SK-N-SH (cell line): ENCODE data around the gene MRPL36. TPM values are rescaled to one million over a fixed set of nuclear protein-coding genes. Genes with fewer than 3 reads are reported as not detected.

Experiments used
- CTCF ChIA-PET: fragments of 300-600, 350-600 bp; formaldehyde crosslinking; extraction: SDS; loops from one replicate; lab custom pipeline; 2021; lab: Yijun Ruan, JAX
- POLR2A ChIA-PET: fragments of 350-600 bp; sonication (Branson Sonifier 250); formaldehyde crosslinking; extraction: SDS; loops from one replicate; lab custom pipeline; 2020; ENCODE audit warnings: antibody characterized with exemption, inconsistent platforms; lab: Yijun Ruan, JAX
- DNase-seq: peaks from one replicate; pipeline ENCODE4 v3.0.0; 2012
- H2AFZ ChIP-seq: fragments of 200-600 bp; sonication (generic); 2 replicates; pipeline ENCODE4 v1.8.1; 2016; ENCODE audit warnings: antibody characterized with exemption, mild to moderate bottlenecking, low read depth
- H3F3A ChIP-seq: fragments of 200-600 bp; sonication (generic); replicated peaks from 2 replicates; pipeline ENCODE3; 2016; ENCODE audit warnings: antibody characterized with exemption, mild to moderate bottlenecking; ENCODE audit not compliant: insufficient read depth
- H3K27ac ChIP-seq, 2 experiments: fragments of 200-500 bp in 1 of 2; fragments of 200-600 bp in 1 of 2; sonication (Bioruptor generic) in 1 of 2; sonication (generic), shearing (Covaris generic) in 1 of 2; 2 replicates each; pipeline versions ENCODE4 v1.5.1 to v1.6.1; 2014 to 2016; ENCODE audit warnings: low read depth in 2 of 2, inconsistent platforms in 1 of 2, low read length in 1 of 2, mild to moderate bottlenecking in 1 of 2, mixed read lengths in 1 of 2
- H3K27me3 ChIP-seq: fragments of 200-600 bp; sonication (generic), shearing (Covaris generic); 2 replicates; pipeline ENCODE4 v1.6.1; 2016; ENCODE audit warnings: mixed run types; ENCODE audit not compliant: insufficient read depth
- H3K36me3 ChIP-seq, 2 experiments: fragments of 200-500 bp in 1 of 2; fragments of 200-600 bp in 1 of 2; sonication (Bioruptor generic) in 1 of 2; sonication (generic) in 1 of 2; replicated peaks in 1 of 2; 2 replicates each; pipeline versions ENCODE3 to v1.5.1; 2014 to 2016; ENCODE audit warnings: low read length in 1 of 2, mild to moderate bottlenecking in 1 of 2; ENCODE audit not compliant: insufficient read depth in 2 of 2, control insufficient read depth in 1 of 2
- H3K4me1 ChIP-seq, 2 experiments: fragments of 200-500 bp in 1 of 2; fragments of 200-600 bp in 1 of 2; sonication (Bioruptor generic) in 1 of 2; sonication (generic), shearing (Covaris generic) in 1 of 2; 2 replicates each; pipeline versions ENCODE4 v1.5.1 to v1.6.1; 2014 to 2016; ENCODE audit warnings: low read depth in 1 of 2, low read length in 1 of 2, mixed run types in 1 of 2; ENCODE audit not compliant: insufficient read depth in 2 of 2, control insufficient read depth in 1 of 2
- H3K4me2 ChIP-seq: fragments of 200-600 bp; sonication (generic), shearing (Covaris generic); 2 replicates; pipeline ENCODE4 v1.6.1; 2017; ENCODE audit warnings: mixed run types
- H3K4me3 ChIP-seq, 2 experiments: fragments of 200-500 bp in 1 of 2; fragments of 200-600 bp in 1 of 2; sonication (Bioruptor generic) in 1 of 2; sonication (generic), shearing (Covaris generic) in 1 of 2; 2 replicates each; pipeline versions ENCODE4 v1.5.1 to v1.8.1; 2014 to 2016; ENCODE audit warnings: low read depth in 2 of 2, inconsistent platforms in 1 of 2, low read length in 1 of 2, mild to moderate bottlenecking in 1 of 2, mixed read lengths in 1 of 2, moderate library complexity in 1 of 2
- H3K79me2 ChIP-seq: fragments of 200-600 bp; sonication (generic); 2 replicates; pipeline ENCODE4 v1.8.1; 2017; ENCODE audit warnings: mild to moderate bottlenecking; ENCODE audit not compliant: insufficient read depth
- H3K9ac ChIP-seq: fragments of 200-600 bp; sonication (generic); 2 replicates; pipeline ENCODE4 v1.6.1; 2017; ENCODE audit warnings: mixed run types
- H3K9me2 ChIP-seq: fragments of 200-600 bp; sonication (generic); 2 replicates; pipeline ENCODE4 v1.6.1; 2017; ENCODE audit warnings: mixed run types
- H3K9me3 ChIP-seq: fragments of 200-600 bp; sonication (generic); 2 replicates; pipeline ENCODE4 v1.6.1; 2017; ENCODE audit warnings: mixed run types, mild to moderate bottlenecking, moderate library complexity
- H4K20me1 ChIP-seq: fragments of 200-600 bp; sonication (generic); 2 replicates; pipeline ENCODE4 v1.6.1; 2017; ENCODE audit warnings: mild to moderate bottlenecking, mixed run types; ENCODE audit not compliant: insufficient read depth
- GABPA ChIP-seq: IDR thresholded peaks from 2 replicates; pipeline ENCODE4 v1.4.0; 2012; ENCODE audit warnings: low read depth, mild to moderate bottlenecking
- GATA2 ChIP-seq: sonication (generic); formaldehyde crosslinking; IDR thresholded peaks from 2 replicates; pipeline ENCODE4 v1.5.0; 2020; ENCODE audit warnings: mild to moderate bottlenecking, missing genetic modification reagents
- MEF2A ChIP-seq: IDR thresholded peaks from 2 replicates; pipeline ENCODE4 v1.4.0; 2012; ENCODE audit warnings: low read depth, borderline replicate concordance
- RAD21 ChIP-seq: IDR thresholded peaks from 2 replicates; pipeline ENCODE4 v1.6.1; 2012; ENCODE audit warnings: mild to moderate bottlenecking, low read length
- RXRA ChIP-seq: IDR thresholded peaks from 2 replicates; pipeline ENCODE4 v1.4.0; 2012; ENCODE audit warnings: low read depth, mild to moderate bottlenecking, borderline replicate concordance
- SMC3 ChIP-seq: IDR thresholded peaks from 2 replicates; pipeline ENCODE4 v1.6.1; 2012; ENCODE audit warnings: low read depth, low read length, improper control_type of control experiment
- WGBS: methylation state at CpG from one replicate; pipeline ENCODE4 v1.1.6; 2017; ENCODE audit warnings: low lambda C conversion rate; 5-methylcytosine and 5-hydroxymethylcytosine counted together
- polyA plus RNA-seq, 3 experiments: library from polyadenylated mRNA; depleted of rRNA; stranded (reverse); fragments of >200 nt; gene quantifications; 2 replicates each; pipeline ENCODE4 v1.2.3, GENCODE V29; 2012
- TF ChIP-seq, protein P1 (sequence below): fragments of 200-600 bp; sonication (generic); IDR thresholded peaks from 2 replicates; pipeline ENCODE4 v1.6.1; 2017; ENCODE audit warnings: antibody characterized with exemption, mild to moderate bottlenecking, moderate library complexity
- TF ChIP-seq, protein P2 (sequence below): IDR thresholded peaks from 2 replicates; pipeline ENCODE4 v1.4.0; 2012; ENCODE audit warnings: low read depth, borderline replicate concordance
- TF ChIP-seq, protein P3 (sequence below): IDR thresholded peaks from 2 replicates; pipeline ENCODE4; 2012
- TF ChIP-seq, protein P4 (sequence below): IDR thresholded peaks from 2 replicates; pipeline ENCODE4 v1.6.1; 2012; ENCODE audit warnings: mild to moderate bottlenecking, low read depth, low read length, moderate library complexity

MRPL36 gene
- polyA plus RNA-seq, 1 of the 3 experiments (the other 2 are of a cell fraction) = 78.4 TPM

DNA sequence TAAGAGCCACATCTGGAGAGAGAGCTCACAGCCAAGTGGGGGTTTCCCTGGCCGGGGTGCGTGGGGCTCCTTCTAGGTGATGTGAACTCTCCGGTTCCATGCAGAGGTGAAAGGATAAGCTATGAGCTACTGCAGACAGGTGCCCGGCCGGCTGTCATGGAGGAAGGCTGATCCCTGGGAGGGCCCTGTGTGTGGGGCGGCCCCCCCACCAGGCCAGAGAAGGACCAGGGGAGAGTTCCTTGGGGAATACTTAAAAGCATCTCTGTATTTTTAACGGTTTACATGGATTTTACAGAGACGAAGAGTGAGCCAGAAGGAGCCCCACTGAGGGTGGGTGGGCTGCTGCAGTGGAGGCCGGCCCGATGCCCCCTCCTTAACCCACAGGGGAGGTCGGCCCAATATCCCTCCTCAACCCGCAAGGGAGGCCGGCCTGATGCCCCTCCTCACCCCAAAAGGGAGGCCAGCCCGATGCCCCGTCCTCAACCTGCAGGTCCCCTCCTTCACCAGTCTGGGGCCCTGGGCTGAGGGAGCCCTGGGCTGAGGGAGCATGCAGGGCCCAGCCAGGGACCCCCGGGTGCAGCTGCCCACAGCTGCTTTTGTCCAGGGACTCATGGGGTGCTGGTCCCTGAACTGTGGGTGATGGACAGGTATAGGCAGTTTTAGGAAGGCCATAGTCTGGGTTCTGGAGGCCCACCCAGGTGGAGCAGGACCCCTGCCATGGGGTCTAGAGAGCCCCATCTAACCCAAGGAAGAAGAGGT is 31.9 kb downstream of the MRPL36 start:
- Histone ChIP-seq H3K9me2 (no peaks in the 10 kb centered on the region), H3K4me1 (no peaks in the 10 kb centered on the region), H3K79me2 (no peaks in the 10 kb centered on the region), H3K27me3 (peaks cover 80% of the 10 kb centered on the region), H3K9ac (no peak overlapping the region), H3K27ac (no peak overlapping the region), H3K36me3 (no peaks in the 10 kb centered on the region), H3K4me2 (no peak overlapping the region), H4K20me1 (no peaks in the 10 kb centered on the region), H3K4me3 (no peak overlapping the region), H3K9me3 (no peaks in the 10 kb centered on the region), H3F3A (no peaks in the 10 kb centered on the region), H2AFZ (no peak overlapping the region)
- CTCF ChIA-PET = no interaction called here
- WGBS = 22% methylated on average over 8 of the region's 16 CpGs
- POLR2A ChIA-PET = no interaction called here
- no peak for DNase-seq
- TF ChIP-seq RXRA (no peak), GABPA (no peak), MEF2A (no peak), GATA2 (CRISPR knock-in tag) (no peak), SMC3 (no peak), RAD21 (no peak)
- TF ChIP-seq, protein P1, sequence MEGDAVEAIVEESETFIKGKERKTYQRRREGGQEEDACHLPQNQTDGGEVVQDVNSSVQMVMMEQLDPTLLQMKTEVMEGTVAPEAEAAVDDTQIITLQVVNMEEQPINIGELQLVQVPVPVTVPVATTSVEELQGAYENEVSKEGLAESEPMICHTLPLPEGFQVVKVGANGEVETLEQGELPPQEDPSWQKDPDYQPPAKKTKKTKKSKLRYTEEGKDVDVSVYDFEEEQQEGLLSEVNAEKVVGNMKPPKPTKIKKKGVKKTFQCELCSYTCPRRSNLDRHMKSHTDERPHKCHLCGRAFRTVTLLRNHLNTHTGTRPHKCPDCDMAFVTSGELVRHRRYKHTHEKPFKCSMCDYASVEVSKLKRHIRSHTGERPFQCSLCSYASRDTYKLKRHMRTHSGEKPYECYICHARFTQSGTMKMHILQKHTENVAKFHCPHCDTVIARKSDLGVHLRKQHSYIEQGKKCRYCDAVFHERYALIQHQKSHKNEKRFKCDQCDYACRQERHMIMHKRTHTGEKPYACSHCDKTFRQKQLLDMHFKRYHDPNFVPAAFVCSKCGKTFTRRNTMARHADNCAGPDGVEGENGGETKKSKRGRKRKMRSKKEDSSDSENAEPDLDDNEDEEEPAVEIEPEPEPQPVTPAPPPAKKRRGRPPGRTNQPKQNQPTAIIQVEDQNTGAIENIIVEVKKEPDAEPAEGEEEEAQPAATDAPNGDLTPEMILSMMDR = no peak
- TF ChIP-seq, protein P2, sequence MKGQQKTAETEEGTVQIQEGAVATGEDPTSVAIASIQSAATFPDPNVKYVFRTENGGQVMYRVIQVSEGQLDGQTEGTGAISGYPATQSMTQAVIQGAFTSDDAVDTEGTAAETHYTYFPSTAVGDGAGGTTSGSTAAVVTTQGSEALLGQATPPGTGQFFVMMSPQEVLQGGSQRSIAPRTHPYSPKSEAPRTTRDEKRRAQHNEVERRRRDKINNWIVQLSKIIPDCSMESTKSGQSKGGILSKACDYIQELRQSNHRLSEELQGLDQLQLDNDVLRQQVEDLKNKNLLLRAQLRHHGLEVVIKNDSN = no peak
- TF ChIP-seq, protein P3, sequence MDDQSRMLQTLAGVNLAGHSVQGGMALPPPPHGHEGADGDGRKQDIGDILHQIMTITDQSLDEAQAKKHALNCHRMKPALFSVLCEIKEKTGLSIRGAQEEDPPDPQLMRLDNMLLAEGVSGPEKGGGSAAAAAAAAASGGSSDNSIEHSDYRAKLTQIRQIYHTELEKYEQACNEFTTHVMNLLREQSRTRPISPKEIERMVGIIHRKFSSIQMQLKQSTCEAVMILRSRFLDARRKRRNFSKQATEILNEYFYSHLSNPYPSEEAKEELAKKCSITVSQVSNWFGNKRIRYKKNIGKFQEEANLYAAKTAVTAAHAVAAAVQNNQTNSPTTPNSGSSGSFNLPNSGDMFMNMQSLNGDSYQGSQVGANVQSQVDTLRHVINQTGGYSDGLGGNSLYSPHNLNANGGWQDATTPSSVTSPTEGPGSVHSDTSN = no peak
- TF ChIP-seq, protein P4, sequence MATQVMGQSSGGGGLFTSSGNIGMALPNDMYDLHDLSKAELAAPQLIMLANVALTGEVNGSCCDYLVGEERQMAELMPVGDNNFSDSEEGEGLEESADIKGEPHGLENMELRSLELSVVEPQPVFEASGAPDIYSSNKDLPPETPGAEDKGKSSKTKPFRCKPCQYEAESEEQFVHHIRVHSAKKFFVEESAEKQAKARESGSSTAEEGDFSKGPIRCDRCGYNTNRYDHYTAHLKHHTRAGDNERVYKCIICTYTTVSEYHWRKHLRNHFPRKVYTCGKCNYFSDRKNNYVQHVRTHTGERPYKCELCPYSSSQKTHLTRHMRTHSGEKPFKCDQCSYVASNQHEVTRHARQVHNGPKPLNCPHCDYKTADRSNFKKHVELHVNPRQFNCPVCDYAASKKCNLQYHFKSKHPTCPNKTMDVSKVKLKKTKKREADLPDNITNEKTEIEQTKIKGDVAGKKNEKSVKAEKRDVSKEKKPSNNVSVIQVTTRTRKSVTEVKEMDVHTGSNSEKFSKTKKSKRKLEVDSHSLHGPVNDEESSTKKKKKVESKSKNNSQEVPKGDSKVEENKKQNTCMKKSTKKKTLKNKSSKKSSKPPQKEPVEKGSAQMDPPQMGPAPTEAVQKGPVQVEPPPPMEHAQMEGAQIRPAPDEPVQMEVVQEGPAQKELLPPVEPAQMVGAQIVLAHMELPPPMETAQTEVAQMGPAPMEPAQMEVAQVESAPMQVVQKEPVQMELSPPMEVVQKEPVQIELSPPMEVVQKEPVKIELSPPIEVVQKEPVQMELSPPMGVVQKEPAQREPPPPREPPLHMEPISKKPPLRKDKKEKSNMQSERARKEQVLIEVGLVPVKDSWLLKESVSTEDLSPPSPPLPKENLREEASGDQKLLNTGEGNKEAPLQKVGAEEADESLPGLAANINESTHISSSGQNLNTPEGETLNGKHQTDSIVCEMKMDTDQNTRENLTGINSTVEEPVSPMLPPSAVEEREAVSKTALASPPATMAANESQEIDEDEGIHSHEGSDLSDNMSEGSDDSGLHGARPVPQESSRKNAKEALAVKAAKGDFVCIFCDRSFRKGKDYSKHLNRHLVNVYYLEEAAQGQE = no peak
